GM13977 (cell line): ENCODE results near the gene ZBTB49.

Source experiments
- DNase-seq: peaks from one replicate; pipeline ENCODE4 v3.0.0; 2012; ENCODE audit warnings: low spot score
- in situ Hi-C: fragments of 300-500 bp; cut with MboI; formaldehyde crosslinking; loops from one replicate; pipeline ENCODE4 v1.12.0; 2022; ENCODE audit warnings: low sequenced_read_pairs, low pct_unique_long_range_greater_than_20kb, mixed read lengths, inconsistent platforms; ENCODE audit not compliant: unreplicated experiment
- TF ChIP-seq, protein P1 (sequence below): IDR thresholded peaks from 2 replicates; pipeline ENCODE4 v1.5.1; 2012; ENCODE audit warnings: mild to moderate bottlenecking, control low read depth; ENCODE audit not compliant: insufficient read depth; ENCODE audit errors: extremely low read depth, missing control alignments

ZBTB49 gene

DNA sequence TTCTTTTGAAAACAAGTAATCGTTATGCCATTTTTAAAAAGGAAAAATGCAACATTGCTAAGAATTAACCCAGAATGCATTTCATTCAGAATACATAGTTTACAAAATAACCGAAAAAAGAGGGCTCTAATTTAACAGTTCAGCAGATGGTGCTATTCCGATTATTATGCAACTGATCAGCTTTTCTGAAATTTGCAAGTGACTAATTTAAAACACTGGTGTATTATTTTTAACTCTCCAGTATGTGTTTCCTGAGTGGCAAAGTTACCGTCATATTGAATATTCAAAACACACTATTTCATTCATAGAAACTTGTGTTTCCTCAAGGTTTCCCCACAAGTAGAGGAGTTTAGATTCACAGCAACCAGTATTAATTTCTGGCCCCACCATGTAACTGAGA, 21.1 kb downstream of the ZBTB49 start:
- no peak for DNase-seq
- TF ChIP-seq, protein P1, sequence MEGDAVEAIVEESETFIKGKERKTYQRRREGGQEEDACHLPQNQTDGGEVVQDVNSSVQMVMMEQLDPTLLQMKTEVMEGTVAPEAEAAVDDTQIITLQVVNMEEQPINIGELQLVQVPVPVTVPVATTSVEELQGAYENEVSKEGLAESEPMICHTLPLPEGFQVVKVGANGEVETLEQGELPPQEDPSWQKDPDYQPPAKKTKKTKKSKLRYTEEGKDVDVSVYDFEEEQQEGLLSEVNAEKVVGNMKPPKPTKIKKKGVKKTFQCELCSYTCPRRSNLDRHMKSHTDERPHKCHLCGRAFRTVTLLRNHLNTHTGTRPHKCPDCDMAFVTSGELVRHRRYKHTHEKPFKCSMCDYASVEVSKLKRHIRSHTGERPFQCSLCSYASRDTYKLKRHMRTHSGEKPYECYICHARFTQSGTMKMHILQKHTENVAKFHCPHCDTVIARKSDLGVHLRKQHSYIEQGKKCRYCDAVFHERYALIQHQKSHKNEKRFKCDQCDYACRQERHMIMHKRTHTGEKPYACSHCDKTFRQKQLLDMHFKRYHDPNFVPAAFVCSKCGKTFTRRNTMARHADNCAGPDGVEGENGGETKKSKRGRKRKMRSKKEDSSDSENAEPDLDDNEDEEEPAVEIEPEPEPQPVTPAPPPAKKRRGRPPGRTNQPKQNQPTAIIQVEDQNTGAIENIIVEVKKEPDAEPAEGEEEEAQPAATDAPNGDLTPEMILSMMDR, result no peak
- in situ Hi-C loops, result no loop called here

- in situ Hi-C loops, result no loop called here
- no peak for DNase-seq
- TF ChIP-seq, protein P1, result no peak
Measured at GRCh38 chr4:4315461-4316149, 25.6 kb downstream of the ZBTB49 start.

DNA sequence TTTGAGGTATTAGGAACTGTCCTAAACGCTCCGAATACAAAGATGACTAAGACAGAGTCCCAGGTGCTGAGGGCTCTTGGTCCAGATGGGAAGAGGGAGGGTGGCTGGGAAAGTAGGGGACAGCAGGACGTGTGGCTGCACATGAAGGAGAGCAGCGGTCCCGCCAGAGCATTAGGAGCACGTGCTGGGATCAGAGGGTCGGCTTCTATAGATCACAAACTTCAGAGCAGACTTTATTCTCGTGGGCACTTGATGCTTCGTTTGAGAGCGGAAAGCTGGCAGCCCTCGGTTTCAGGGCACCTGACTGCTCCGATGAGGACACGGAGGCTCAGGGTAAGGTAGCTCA, 26.1 kb downstream of the ZBTB49 start:
- in situ Hi-C loops, result no loop called here
- TF ChIP-seq, protein P1, result no peak
- DNase-seq, result no peak

GRCh38 chr4:4317496-4318232, 27.6 kb downstream of the ZBTB49 start:
- TF ChIP-seq, protein P1, result no peak
- in situ Hi-C loops, result no loop called here
- DNase-seq, result no peak

- TF ChIP-seq, protein P1, result no peak
- in situ Hi-C loops, result no loop called here
- no peak for DNase-seq
Measured at GRCh38 chr4:4320528-4320927, 30.5 kb downstream of the ZBTB49 start.

DNA sequence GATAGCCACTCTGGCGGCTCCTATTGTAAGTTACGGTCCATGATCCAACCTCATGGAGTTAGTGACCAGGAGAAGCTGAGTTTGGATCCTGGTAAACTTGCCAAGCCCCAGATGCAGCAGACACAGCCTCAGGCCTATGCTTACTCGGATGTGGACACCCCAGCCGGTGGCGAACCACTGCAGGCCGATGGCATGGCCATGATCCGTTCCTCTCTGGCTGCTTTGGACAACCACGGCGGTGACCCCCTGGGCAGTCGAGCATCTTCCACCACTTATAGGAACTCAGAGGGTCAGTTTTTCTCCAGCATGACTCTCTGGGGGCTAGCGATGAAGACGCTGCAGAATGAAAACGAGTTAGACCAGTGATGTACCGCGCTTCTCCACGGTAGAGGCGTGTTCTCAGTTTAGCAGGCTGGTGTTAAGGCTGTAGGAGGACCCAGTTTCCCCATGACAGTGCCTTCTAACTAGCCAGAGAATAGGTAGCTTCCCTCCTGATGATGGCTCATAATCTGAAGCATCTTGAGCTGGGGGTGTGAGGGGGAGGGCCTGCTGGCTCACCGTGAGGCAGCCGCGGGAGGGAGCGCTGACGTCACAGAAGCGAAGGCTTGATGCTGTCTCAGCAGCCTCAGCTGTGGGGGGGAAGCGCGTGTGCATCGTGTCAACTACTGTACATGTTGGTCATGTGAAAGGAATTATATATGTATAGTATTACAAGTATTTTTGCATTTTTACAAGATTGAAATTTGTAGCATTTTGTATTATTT, 31.1 kb downstream of the ZBTB49 start:
- in situ Hi-C loops, result no loop called here
- no peak for DNase-seq
- TF ChIP-seq, protein P1, result no peak
